ENCODE data around the gene TDO2. TPM values are rescaled to one million over a fixed set of nuclear protein-coding genes. Genes with fewer than 3 reads are reported as not detected.

Gene TDO2
- total RNA-seq, 1 donor from 2014 or later = not detected

- Mint-ChIP-seq H3K9me3 (ENCODE audit: low read depth) (no peaks in the 10 kb centered on the region), H3K27ac (ENCODE audit: unreplicated experiment) (peak overlapping the region; percentile 75), H3K4me3 (ENCODE audit: unreplicated experiment) (peak overlapping the region; percentile 34)
Observed at GRCh38 chr4:155952501-155952901, 49.0 kb downstream of the TDO2 start.

GRCh38 chr4:155953151-155954117 is 49.9 kb downstream of the TDO2 start, which contains the start of gene CTSO:
Gene CTSO, minus strand, starts transcription at chr4:155953866. Its CDS starts 19 bp downstream, at chr4:155953847.
- Mint-ChIP-seq H3K4me3 (ENCODE audit: unreplicated experiment) (peak within 1 kb of the TSS; percentile 84), H3K27me3 (ENCODE audit: low read depth) (no peaks in the 10 kb centered on the region), H3K4me1 (ENCODE audit: low read depth) (peaks cover 18% of the 10 kb centered on the region), H3K27ac (ENCODE audit: unreplicated experiment) (peak within 1 kb of the TSS; percentile 98), H3K36me3 (ENCODE audit: low read depth) (no peaks in the 10 kb centered on the region), H3K9me3 (ENCODE audit: low read depth) (no peaks in the 10 kb centered on the region)
- peak; percentile 87 for TF ChIP-seq CTCF (IDR thresholded peaks at IDR 0.05)
- no peak for DNase-seq (ENCODE audit: low spot score)

More at GRCh38 chr4:155952501-155952901, 49.0 kb downstream of the TDO2 start:
- Mint-ChIP-seq H3K4me1 (ENCODE audit: low read depth) (peaks cover 18% of the 10 kb centered on the region), H3K27me3 (ENCODE audit: low read depth) (no peaks in the 10 kb centered on the region), H3K36me3 (ENCODE audit: low read depth) (no peaks in the 10 kb centered on the region)
- no peak for TF ChIP-seq CTCF (IDR thresholded peaks at IDR 0.05)
- DNase-seq (ENCODE audit: low spot score) = no peak

GRCh38 chr4:155954118-155954685 is 50.7 kb downstream of the TDO2 start:
- Mint-ChIP-seq H3K4me1 (ENCODE audit: low read depth) (peaks cover 18% of the 10 kb centered on the region), H3K36me3 (ENCODE audit: low read depth) (no peaks in the 10 kb centered on the region)

GRCh38 chr4:155954939-155955338 is 51.4 kb downstream of the TDO2 start:
- no peak overlapping the region for H3K4me3 Mint-ChIP-seq (ENCODE audit: unreplicated experiment)
- H3K27ac Mint-ChIP-seq (ENCODE audit: unreplicated experiment) = no peak overlapping the region
- peaks cover 18% of the 10 kb centered on the region for H3K4me1 Mint-ChIP-seq (ENCODE audit: low read depth)
- no peak for TF ChIP-seq CTCF (IDR thresholded peaks at IDR 0.05)
- DNase-seq (ENCODE audit: low spot score) = no peak
- H3K36me3 Mint-ChIP-seq (ENCODE audit: low read depth) = no peaks in the 10 kb centered on the region
- H3K9me3 Mint-ChIP-seq (ENCODE audit: low read depth) = no peaks in the 10 kb centered on the region
- H3K27me3 Mint-ChIP-seq (ENCODE audit: low read depth) = no peaks in the 10 kb centered on the region

More at GRCh38 chr4:155954118-155954685, 50.7 kb downstream of the TDO2 start:
- Mint-ChIP-seq H3K27ac (ENCODE audit: unreplicated experiment) (peak overlapping the region; percentile 89), H3K27me3 (ENCODE audit: low read depth) (no peaks in the 10 kb centered on the region), H3K4me3 (ENCODE audit: unreplicated experiment) (peak overlapping the region; percentile 84), H3K9me3 (ENCODE audit: low read depth) (no peaks in the 10 kb centered on the region)
- no peak for DNase-seq (ENCODE audit: low spot score)
- no peak for TF ChIP-seq CTCF (IDR thresholded peaks at IDR 0.05)

- Mint-ChIP-seq H3K4me1 (ENCODE audit: low read depth) (peaks cover 26% of the 10 kb centered on the region), H3K36me3 (ENCODE audit: low read depth) (no peaks in the 10 kb centered on the region), H3K4me3 (ENCODE audit: unreplicated experiment) (no peak overlapping the region)
Observed at GRCh38 chr4:155956461-155956860, 53.0 kb downstream of the TDO2 start.

More at GRCh38 chr4:155956461-155956860, 53.0 kb downstream of the TDO2 start:
- H3K9me3 Mint-ChIP-seq (ENCODE audit: low read depth) = no peaks in the 10 kb centered on the region
- TF ChIP-seq CTCF (IDR thresholded peaks at IDR 0.05) = no peak
- H3K27ac Mint-ChIP-seq (ENCODE audit: unreplicated experiment) = no peak overlapping the region
- no peak for DNase-seq (ENCODE audit: low spot score)
- H3K27me3 Mint-ChIP-seq (ENCODE audit: low read depth) = no peaks in the 10 kb centered on the region

Data from chondrocyte (in vitro differentiated cells).